Activated CD8-positive, alpha-beta memory T cell treated with anti-CD3 and anti-CD28 coated beads for 36 hours (primary cell): ENCODE results near the gene GABRA5. TPM values are rescaled to one million over a fixed set of nuclear protein-coding genes. Genes with fewer than 3 reads are reported as not detected.
"Not testable (repeated sequence)": the region's sequence is repeated elsewhere in the genome, so short reads cannot be mapped to it uniquely, and the experiment has no call there.

Experiments used
- CTCF ChIA-PET: fragments of 350-600 bp; sonication (Branson Sonifier 250); formaldehyde crosslinking; loops from one replicate; lab custom pipeline; 2021; ENCODE audit warnings: antibody characterized with exemption; lab: Charles Lee
- POLR2A ChIA-PET: fragments of 350-600 bp; sonication (Branson Sonifier 250); formaldehyde crosslinking; loops from one replicate; lab custom pipeline; 2021; ENCODE audit warnings: antibody characterized with exemption; lab: Charles Lee
- total RNA-seq, 2 experiments: library from RNA; stranded (reverse); gene quantifications; one replicate each; pipeline ENCODE4 v1.2.3, GENCODE V29; 2021

GABRA5 gene
- total RNA-seq, result not detected

DNA sequence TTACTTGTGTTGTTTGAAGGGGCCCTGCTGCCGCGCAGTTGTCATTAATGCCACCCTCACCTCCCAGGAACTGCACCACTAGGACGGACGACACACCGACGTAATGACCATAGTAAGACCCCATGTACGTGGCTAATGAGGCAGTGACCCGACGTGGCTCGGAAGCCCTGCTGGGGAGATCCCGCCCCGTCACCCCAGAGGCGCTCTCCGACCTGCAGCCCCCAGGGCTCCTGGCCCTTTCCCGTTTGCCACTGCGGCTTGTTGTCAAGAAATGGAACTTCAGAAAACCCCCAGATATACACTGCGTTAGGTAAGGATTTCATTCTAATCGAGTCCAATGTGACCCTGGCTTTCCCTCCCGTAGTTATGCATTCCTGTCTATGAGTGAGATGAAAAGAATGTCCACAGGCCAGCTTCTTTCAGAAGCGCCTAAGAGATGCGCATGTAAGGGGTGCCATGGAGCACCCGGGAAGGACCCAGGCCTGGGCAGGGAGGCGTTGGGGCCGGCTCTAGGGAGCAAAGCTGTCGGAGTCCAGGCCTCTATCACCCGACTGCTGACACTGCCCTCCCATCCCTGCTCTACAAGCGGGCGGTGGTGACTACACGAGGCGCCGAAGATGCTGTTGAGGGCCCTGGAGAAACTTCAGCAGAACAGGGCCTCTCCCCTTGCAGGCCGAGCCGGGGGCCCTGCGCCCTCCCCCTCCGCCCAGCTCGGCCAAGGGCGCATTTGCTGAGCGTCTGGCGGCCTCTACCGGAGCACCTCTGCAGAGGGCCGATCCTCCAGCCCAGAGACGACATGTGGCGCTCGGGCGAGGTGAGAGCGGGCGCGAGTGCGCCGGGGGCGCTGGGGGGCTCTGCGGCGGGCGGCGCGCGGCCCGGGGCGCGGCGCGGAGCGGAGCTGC is at the start of gene GABRA5:
TSS of gene GABRA5 (plus strand) at position 765 of the 902 bp plus-strand sequence. CDS start 2,187 bp downstream, outside the sequence.
- CTCF ChIA-PET, result no interaction called here
- POLR2A ChIA-PET, result no interaction called here

DNA sequence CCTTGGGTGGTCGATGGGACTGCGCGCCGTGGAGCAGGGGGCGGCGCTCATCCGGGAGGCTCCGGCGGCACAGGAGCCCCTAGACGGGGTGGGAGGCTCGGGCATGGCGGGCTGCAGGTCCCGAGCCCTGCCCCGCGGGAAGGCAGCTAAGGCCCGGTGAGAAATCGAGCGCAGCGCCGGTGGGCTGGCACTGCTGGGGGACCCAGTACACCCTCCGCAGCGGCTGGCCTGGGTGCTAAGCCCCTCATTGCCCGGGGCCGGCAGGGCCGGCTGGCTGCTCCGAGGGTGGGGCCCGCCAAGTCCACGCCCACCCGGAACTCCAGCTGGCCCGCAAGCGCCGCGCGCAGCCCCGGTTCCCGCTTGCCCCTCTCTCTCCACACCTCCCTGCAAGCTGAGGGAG is 35.7 kb upstream of the GABRA5 start:
- POLR2A ChIA-PET, CTCF ChIA-PET: not testable (repeated sequence)

DNA sequence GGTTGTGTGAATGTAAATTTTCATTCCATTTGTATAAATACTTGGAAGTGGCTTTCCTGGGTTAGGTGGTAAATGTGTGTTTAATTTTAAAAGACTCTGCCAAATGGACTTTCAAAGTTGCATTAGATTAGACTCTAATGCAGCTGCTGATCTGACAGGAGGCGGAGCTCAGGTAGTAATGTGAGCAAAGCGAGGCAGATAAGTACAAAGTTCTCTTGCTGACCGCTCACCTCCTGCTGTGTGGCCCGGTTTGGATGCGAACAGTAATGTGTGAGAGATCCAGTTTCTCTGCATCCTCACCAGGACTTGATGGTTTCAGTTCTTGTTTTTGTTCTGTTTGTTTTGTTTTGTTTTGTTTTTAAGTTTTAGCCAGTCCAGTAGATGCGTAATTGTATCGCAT is 34.9 kb upstream of the GABRA5 start:
- ChIA-PET POLR2A (no interaction called here), CTCF (no interaction called here)

- ChIA-PET POLR2A (no interaction called here), CTCF (no interaction called here)
Measured at GRCh38 chr15:26838742-26839460, 28.0 kb upstream of the GABRA5 start.

- POLR2A ChIA-PET, result no interaction called here
- CTCF ChIA-PET, result no interaction called here
Measured at GRCh38 chr15:26841514-26841913, 25.3 kb upstream of the GABRA5 start.

DNA sequence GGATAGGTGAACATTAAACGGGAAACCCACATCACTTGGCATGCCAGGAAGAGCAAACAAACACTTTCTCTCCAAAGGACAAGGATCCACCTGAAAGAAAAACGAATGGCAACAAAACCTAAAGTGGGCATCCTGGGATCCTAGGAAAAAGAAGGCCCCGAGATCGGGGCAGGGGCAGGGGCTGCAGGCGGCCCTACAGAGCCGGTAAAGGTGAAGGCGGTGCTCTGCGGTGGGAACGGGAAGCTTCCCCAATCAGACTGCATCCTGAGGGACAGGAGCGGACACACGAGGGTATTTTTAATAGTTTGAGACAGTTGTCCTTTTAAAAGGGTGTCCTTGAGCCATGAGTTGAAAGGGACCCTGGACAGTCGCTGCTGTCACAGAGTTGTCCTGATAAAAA is 24.9 kb upstream of the GABRA5 start:
- CTCF ChIA-PET, result no interaction called here
- POLR2A ChIA-PET, result no interaction called here

- ChIA-PET POLR2A (no interaction called here), CTCF (no interaction called here)
Measured at GRCh38 chr15:26842391-26842790, 24.5 kb upstream of the GABRA5 start.

- CTCF ChIA-PET, result no interaction called here
- POLR2A ChIA-PET, result no interaction called here
Measured at GRCh38 chr15:26844901-26845300, 22.0 kb upstream of the GABRA5 start.

GRCh38 chr15:26848498-26848897 is 18.4 kb upstream of the GABRA5 start:
- CTCF ChIA-PET, result no interaction called here
- POLR2A ChIA-PET, result no interaction called here

GRCh38 chr15:26850161-26850560 is 16.7 kb upstream of the GABRA5 start:
- ChIA-PET CTCF (no interaction called here), POLR2A (no interaction called here)

GRCh38 chr15:26852980-26853379 is 13.9 kb upstream of the GABRA5 start:
- CTCF ChIA-PET, result no interaction called here
- POLR2A ChIA-PET, result no interaction called here

DNA sequence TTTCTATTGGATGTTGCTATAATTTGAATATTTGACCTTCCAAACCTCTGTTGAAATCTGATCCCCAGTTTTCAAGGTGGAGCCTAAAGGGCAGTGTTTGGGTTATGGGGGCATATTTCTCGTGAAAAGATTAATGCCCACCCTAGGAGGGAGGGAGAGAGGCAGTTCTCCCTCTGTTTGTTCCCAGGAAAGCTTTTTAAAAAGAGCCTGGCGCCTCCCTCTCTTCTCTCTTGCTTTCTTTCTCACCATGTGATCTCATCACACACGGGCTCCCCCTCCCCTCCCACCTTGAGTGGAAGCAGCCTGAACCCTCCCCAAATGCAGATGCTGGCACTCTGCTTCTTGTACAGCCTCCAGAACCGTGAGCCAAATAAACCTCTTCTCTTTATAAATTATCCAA is 12.4 kb upstream of the GABRA5 start:
- POLR2A ChIA-PET, result no interaction called here
- CTCF ChIA-PET, result no interaction called here

DNA sequence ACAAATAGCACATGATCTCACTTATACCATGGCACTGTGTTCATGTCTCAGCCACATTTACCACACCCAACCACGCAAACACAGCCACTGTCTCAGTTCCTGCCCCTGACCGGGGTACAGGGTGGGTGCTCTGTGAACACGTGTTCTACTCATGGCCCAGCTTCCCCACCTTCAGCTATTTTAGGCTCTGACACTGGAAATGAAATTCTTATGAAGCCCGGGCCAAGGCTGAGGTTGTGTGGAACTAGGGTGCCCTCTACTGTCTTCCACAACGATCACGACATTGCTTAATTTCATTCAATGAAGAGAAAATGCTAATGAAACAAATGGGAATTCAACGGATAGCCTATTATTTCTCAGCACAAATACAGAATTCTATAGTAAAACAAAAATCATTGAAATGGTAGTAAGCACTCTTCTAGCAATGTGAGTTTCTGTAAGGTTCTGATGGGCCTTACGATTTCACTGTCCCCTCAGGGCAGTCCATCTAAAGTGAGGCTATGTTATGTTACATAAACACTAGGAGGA is 2.1 kb upstream of the GABRA5 start:
- POLR2A ChIA-PET, result no interaction called here
- CTCF ChIA-PET, result interaction anchor here (1.4 kb wide), 1 partner anchor 932 kb away, joined by 3 read pairs; no protein-coding TSS in a partner anchor

DNA sequence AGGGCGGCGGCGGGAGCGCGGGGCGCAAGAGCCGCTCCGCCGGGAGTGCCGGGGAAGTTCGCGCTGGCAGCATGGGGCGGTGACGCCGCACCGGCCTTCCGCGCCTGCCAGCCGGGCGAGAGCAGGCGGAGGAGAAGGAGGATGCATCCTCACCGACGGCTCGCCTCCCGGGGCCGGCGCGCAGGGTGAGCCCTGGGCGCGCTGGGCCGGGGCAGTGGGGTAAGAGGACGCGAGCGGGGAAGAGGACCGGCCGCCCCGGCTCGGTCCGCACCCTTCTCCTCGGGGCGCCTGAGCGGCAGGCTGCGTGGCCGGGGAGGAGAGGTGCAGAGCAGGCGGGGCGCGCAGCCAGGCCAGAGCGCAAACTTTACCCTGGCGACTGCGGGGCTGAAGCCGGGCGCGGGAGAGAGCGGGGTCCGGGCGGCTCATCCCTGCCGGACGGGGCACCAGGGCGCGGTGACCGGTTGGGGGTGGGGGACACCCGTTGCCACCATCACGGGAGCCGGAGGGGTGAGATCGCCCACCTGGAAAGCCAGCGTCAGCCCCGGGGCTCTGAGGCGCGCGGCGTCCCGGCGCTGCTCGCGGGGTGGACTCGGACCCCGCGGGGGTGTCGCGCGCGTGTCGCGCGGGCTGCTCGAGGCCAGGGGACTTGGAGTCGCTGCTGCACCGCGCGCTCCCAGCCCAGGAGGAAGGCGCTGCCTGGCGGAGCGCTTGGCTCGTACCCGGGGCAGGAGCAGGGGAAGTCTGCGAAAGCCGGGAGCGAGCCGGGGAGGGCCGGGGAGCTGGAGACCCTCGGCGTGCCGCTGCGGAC is 542 bp downstream of the GABRA5 start:
- POLR2A ChIA-PET, result no interaction called here
- CTCF ChIA-PET, result no interaction called here

GRCh38 chr15:26868029-26868685 is 1.3 kb downstream of the GABRA5 start:
- POLR2A ChIA-PET, result no interaction called here
- CTCF ChIA-PET, result no interaction called here

DNA sequence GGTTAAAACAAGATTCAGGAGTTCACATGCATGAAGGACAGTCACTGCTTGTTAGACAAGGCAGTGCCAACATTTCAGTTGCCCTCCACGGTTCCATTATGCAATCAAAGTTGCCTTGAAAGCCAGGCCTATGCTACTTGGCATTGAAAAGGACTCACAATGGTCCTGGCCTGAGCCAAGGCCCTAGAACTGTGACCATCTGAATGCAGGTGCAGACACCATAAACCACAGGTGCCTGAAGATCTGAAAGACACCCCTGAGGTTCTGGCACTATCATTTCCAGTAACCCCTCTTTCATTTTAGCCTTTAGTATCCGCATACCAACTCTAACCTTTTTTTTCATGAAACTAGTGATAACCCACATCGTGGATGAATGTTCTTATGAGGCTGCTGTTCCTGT is 2.8 kb downstream of the GABRA5 start:
- CTCF ChIA-PET, result no interaction called here

DNA sequence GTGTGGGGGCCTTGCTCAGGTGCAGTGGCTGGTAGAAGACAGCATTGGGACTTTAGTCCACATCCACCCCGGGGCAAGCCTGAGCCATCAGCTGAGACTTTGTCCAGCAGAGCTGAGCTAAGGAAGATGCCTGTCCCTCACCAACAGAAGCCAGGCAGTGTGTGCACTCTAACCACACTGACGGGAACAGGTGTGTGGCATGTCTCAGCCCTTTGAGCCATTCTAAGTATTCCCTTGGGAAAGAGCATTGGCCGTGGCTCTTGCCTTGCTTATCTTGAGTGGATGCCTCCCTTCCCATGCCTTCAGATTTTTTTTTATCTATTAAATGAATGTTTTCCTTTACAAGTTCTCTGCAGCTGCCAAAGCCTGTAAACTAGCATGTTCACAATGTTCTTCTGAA is 3.5 kb downstream of the GABRA5 start:
- ChIA-PET CTCF (no interaction called here), POLR2A (no interaction called here)

More for the DNA sequence above, 2.8 kb downstream of the GABRA5 start:
- POLR2A ChIA-PET, result no interaction called here

- ChIA-PET CTCF (no interaction called here), POLR2A (no interaction called here)
Measured at GRCh38 chr15:26872206-26872605, 5.3 kb downstream of the GABRA5 start.

DNA sequence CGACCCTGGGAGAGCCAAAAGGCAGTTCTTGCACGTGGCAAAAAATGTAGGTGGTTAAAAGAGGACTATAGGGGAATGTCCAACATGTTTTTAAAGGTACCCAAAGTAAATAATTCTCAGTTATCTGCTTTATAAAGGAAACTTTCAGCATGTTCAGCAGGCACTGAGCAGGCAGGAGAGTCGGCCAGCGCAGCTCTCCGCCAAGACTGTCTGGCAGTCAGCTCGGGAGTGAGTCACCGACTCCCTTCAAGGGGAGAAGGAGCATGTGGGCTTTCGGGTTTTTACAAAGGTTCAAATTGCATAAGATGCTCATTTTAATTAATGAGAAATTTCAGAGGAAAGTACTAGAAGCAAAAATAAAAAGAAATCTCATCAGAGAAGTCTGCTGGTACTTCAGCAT is 7.0 kb downstream of the GABRA5 start:
- CTCF ChIA-PET, result no interaction called here
- POLR2A ChIA-PET, result no interaction called here
